Endodermal cell (in vitro differentiated cells): Measurements from ENCODE around the gene ZNF804A. TPM values are rescaled to one million over a fixed set of nuclear protein-coding genes. Genes with fewer than 3 reads are reported as not detected.

ENCODE experiments used
- DNase-seq: peaks from one replicate; pipeline ENCODE4 v3.0.0-alpha.2; 2017
- H3K27ac ChIP-seq: 2 replicates; pipeline ENCODE4 v1.5.1; 2013; ENCODE audit warnings: mild to moderate bottlenecking, low read depth, low read length, moderate library complexity
- H3K27me3 ChIP-seq: 2 replicates; pipeline ENCODE4 v1.6.1; 2013; ENCODE audit warnings: mild to moderate bottlenecking, low read length, moderate library complexity; ENCODE audit not compliant: insufficient read depth, control insufficient read depth, poor library complexity, severe bottlenecking
- H3K36me3 ChIP-seq: 2 replicates; pipeline ENCODE4 v1.7.0; 2013; ENCODE audit warnings: mild to moderate bottlenecking, low read length, moderate library complexity; ENCODE audit not compliant: control insufficient read depth, insufficient read depth
- H3K4me1 ChIP-seq: one replicate; pipeline ENCODE4 v1.7.0; 2013; ENCODE audit warnings: low read length; ENCODE audit not compliant: control insufficient read depth, insufficient read depth
- H3K4me3 ChIP-seq: 2 replicates; pipeline ENCODE4 v1.5.1; 2013; ENCODE audit warnings: mild to moderate bottlenecking, low read length, moderate library complexity
- H3K9ac ChIP-seq: 2 replicates; pipeline ENCODE4 v1.6.1; 2013; ENCODE audit warnings: mild to moderate bottlenecking, low read length, moderate library complexity; ENCODE audit not compliant: poor library complexity, severe bottlenecking; ENCODE audit errors: extremely low read depth
- H3K9me3 ChIP-seq: 2 replicates; pipeline ENCODE4 v1.6.1; 2013; ENCODE audit warnings: mild to moderate bottlenecking, low read length, moderate library complexity; ENCODE audit not compliant: control insufficient read depth
- H3K27ac Mint-ChIP-seq: 2 replicates; pipeline ENCODE4 v1.8.0; 2020; ENCODE audit warnings: mixed read lengths
- H3K27me3 Mint-ChIP-seq: 2 replicates; pipeline ENCODE4 v1.8.0; 2021; ENCODE audit warnings: mild to moderate bottlenecking, mixed read lengths; ENCODE audit not compliant: insufficient read depth
- H3K36me3 Mint-ChIP-seq: 2 replicates; pipeline ENCODE4 v1.8.0; 2020; ENCODE audit warnings: low read depth, mixed read lengths
- H3K4me1 Mint-ChIP-seq: 2 replicates; pipeline ENCODE4 v1.8.0; 2020; ENCODE audit warnings: mixed read lengths
- H3K4me3 Mint-ChIP-seq: 2 replicates; pipeline ENCODE4 v1.8.0; 2020; ENCODE audit warnings: mild to moderate bottlenecking, moderate library complexity, mixed read lengths
- H3K9me3 Mint-ChIP-seq: 2 replicates; pipeline ENCODE4 v1.8.0; 2020; ENCODE audit warnings: mild to moderate bottlenecking, mixed read lengths
- WGBS, 2 experiments: methylation state at CpG; one replicate each; pipeline versions ENCODE4 v1.1.5 to v1.1.7; 2013; ENCODE audit warnings: missing lambda C conversion rate in 2 of 2, mixed read lengths in 1 of 2; ENCODE audit not compliant: insufficient coverage in 1 of 2, insufficient read length in 1 of 2; 5-methylcytosine and 5-hydroxymethylcytosine counted together
- long read RNA-seq, 4 experiments: library from polyadenylated mRNA in 2 of 4; library from RNA in 1 of 4; library from capped mRNA in 1 of 4; stranded (forward) in 3 of 4; unstranded in 1 of 4; transcript quantifications; one replicate each; pipeline ENCODE4 v2.0.0, GENCODE V29; 2020 to 2021; ENCODE audit warnings: inconsistent platforms in 1 of 4
- polyA plus RNA-seq, 2 experiments: library from polyadenylated mRNA; stranded (reverse); fragments of 50-300 nt; gene quantifications; one replicate each; pipeline ENCODE4 v1.2.3, GENCODE V29; 2013
- total RNA-seq, 2 donors: library from RNA; stranded (reverse); fragmentation: NEBNext Ultra II Directional in 1 of 2; extraction: Animal tissue kit (Norgen Biotek cat#: 25700) in 1 of 2; gene quantifications; 2 replicates in 1 of 2; 3 replicates in 1 of 2; pipeline ENCODE4 v1.2.1, GENCODE V29; 2021
- TF ChIP-seq, protein P1 (sequence below): fragments of 200-600 bp; sonication (generic); conservative IDR thresholded peaks from 2 replicates; pipeline ENCODE4 v1.5.0; 2021; ENCODE audit warnings: antibody characterized with exemption, mild to moderate bottlenecking

The ZNF804A gene
- total RNA-seq, result under 1 TPM in 1 of 2 donors, not detected in 1; 0.15 TPM
- polyA plus RNA-seq (2013, experiment 1 of 2), result 1.1 TPM
- polyA plus RNA-seq (2013, experiment 2 of 2), result 1.2 TPM
- long read RNA-seq, experiment 1, result 0 reads
- long read RNA-seq, experiment 2, result 0 reads
- long read RNA-seq, experiment 3, result 0 reads
- long read RNA-seq, experiment 4, result 0 reads

DNA sequence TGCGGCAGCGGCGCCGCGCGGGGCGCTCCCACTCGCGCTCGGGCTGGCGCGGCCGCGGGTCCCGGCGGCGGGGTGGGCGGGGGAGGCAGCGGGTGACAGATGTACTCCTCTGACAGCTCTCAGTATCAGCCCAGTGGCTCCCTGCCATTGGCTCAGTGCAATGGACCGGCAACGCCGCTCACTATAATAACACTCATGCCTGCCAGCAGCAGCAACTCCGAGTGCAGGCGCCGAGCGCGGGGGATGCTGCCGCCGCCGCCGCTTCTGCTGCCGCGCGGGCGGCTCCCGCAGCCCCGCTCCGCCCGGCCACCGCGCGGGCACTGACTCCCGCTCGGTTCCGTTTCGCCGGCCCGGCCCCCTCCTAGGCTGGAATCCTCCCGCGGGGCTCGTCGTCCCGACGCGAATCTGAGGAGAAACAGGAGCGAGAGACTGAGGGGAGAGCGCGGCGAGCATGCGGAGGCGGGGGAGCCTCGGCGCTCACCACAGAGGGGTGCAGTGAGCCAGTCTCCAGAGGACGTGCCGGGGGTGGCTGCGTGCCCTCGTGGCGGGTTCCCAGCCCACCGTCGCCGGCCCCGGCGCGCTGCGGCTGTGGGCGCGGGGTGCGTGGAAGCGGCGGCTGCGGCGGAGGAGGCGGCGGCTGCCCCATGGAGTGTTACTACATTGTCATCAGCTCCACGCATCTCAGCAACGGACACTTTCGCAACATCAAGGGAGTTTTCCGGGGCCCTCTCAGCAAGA lies at the start of gene ZNF804A:
TSS of gene ZNF804A (plus strand) at position 214 of the 738 bp plus-strand sequence. CDS start at position 645, 431 bp downstream.
- peak within 1 kb of the TSS; percentile 6 for H3K9ac ChIP-seq
- no peaks in the 10 kb centered on the region for H3K4me1 ChIP-seq
- Mint-ChIP-seq H3K27ac (no peak within 1 kb of the TSS), H3K4me1 (peaks cover 11% of the 10 kb centered on the region), H3K9me3 (no peaks in the 10 kb centered on the region), H3K36me3 (no peaks in the 10 kb centered on the region), H3K4me3 (peak within 1 kb of the TSS; percentile 54), H3K27me3 (peaks cover 33% of the 10 kb centered on the region)
- 0 to 1% methylated on average over 14 to 88 of the region's 88 CpGs for WGBS, 2 experiments
- no peaks in the 10 kb centered on the region for H3K36me3 ChIP-seq
- DNase-seq, result peak; percentile 79
- TF ChIP-seq, protein P1, sequence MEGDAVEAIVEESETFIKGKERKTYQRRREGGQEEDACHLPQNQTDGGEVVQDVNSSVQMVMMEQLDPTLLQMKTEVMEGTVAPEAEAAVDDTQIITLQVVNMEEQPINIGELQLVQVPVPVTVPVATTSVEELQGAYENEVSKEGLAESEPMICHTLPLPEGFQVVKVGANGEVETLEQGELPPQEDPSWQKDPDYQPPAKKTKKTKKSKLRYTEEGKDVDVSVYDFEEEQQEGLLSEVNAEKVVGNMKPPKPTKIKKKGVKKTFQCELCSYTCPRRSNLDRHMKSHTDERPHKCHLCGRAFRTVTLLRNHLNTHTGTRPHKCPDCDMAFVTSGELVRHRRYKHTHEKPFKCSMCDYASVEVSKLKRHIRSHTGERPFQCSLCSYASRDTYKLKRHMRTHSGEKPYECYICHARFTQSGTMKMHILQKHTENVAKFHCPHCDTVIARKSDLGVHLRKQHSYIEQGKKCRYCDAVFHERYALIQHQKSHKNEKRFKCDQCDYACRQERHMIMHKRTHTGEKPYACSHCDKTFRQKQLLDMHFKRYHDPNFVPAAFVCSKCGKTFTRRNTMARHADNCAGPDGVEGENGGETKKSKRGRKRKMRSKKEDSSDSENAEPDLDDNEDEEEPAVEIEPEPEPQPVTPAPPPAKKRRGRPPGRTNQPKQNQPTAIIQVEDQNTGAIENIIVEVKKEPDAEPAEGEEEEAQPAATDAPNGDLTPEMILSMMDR, result no peak
- H3K27ac ChIP-seq, result peak within 1 kb of the TSS; percentile 14
- H3K9me3 ChIP-seq, result no peaks in the 10 kb centered on the region
- H3K4me3 ChIP-seq, result peak within 1 kb of the TSS; percentile 79
- H3K27me3 ChIP-seq, result peaks cover 40% of the 10 kb centered on the region

DNA sequence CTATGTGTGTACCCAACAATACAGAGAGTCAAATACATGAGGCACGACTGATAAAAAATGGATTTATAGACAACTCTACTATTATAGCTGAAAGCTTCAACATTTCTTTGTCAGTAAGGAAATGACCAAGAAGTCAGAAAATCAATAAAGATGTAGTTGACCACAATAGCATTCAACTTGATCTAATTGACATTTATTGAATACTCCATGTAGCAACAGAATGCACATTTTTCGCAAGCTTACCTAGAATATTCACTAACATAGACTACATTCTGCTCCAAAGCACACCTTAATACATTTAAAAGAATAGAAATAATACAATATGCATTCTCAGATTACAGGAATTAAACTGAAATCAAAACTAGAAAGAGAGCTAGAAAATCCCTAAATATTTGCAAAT lies 49.2 kb upstream of the ZNF804A start:
- no peak overlapping the region for H3K27ac ChIP-seq
- no peaks in the 10 kb centered on the region for H3K4me1 ChIP-seq
- TF ChIP-seq, protein P1, result no peak
- no peak overlapping the region for H3K27ac Mint-ChIP-seq
- no peak overlapping the region for H3K4me3 Mint-ChIP-seq
- no peak overlapping the region for H3K4me3 ChIP-seq
- no peaks in the 10 kb centered on the region for H3K36me3 Mint-ChIP-seq
- H3K27me3 Mint-ChIP-seq, result no peaks in the 10 kb centered on the region
- H3K9me3 Mint-ChIP-seq, result peaks cover 15% of the 10 kb centered on the region
- no peak overlapping the region for H3K9ac ChIP-seq
- H3K4me1 Mint-ChIP-seq, result no peaks in the 10 kb centered on the region
- peaks cover 16% of the 10 kb centered on the region for H3K9me3 ChIP-seq
- H3K27me3 ChIP-seq, result no peaks in the 10 kb centered on the region
- WGBS, 2 experiments, result 93% methylated on average over 2 of the region's 2 CpGs; no CpG with 5 or more reads in 1 of the 2 experiments
- H3K36me3 ChIP-seq, result no peaks in the 10 kb centered on the region
- no peak for DNase-seq

DNA sequence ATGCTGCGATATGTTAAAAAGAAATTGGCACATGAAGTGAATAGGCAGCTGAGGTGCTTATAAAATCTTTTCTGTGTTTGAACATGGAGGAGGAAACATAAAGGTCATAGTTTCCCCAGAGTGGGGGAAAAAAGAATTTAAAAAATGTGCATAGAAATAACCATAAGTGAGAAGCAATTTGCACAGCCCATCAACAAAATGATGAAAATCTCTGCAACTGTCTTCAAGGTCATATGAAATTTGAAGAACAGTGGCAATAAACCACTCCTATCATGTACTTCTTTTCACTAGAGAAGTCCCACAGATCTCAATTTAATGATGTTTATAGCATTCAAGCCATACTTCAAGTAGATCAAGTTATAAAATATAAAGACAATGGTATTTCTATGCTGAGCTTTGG lies 46.7 kb upstream of the ZNF804A start:
- Histone ChIP-seq H3K27me3 (no peaks in the 10 kb centered on the region), H3K9me3 (peaks cover 16% of the 10 kb centered on the region), H3K36me3 (no peaks in the 10 kb centered on the region), H3K4me3 (no peak overlapping the region), H3K4me1 (no peaks in the 10 kb centered on the region), H3K27ac (no peak overlapping the region), H3K9ac (no peak overlapping the region)
- Mint-ChIP-seq H3K27me3 (no peaks in the 10 kb centered on the region), H3K9me3 (peaks cover 15% of the 10 kb centered on the region), H3K27ac (no peak overlapping the region), H3K4me1 (no peaks in the 10 kb centered on the region), H3K36me3 (no peaks in the 10 kb centered on the region), H3K4me3 (no peak overlapping the region)
- WGBS, 2 experiments, result 97 to 100% methylated on average over 1 of the region's 1 CpG
- TF ChIP-seq, protein P1, result no peak
- DNase-seq, result no peak
